ENCODE data around the gene MCM6.

DNA sequence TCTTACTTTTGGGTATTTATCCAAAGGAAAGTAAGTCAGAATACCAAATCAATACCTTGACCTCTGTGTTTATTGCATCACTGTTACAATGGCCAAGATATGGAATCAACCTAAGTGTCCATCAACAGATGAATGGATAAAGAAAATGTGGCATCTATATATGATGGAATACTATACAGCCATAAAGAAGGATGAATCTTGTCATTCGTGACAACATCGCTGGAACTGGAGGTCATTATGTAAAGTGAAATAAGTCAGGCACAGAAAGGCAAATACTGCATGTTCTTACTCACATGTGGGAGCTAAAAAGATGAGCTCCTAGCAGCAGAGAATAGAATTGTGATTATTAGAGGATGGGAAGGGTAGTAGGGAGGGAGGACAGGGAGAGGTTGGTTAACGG, 73.9 kb downstream of the MCM6 start:
- TF ChIP-seq, protein P1, sequence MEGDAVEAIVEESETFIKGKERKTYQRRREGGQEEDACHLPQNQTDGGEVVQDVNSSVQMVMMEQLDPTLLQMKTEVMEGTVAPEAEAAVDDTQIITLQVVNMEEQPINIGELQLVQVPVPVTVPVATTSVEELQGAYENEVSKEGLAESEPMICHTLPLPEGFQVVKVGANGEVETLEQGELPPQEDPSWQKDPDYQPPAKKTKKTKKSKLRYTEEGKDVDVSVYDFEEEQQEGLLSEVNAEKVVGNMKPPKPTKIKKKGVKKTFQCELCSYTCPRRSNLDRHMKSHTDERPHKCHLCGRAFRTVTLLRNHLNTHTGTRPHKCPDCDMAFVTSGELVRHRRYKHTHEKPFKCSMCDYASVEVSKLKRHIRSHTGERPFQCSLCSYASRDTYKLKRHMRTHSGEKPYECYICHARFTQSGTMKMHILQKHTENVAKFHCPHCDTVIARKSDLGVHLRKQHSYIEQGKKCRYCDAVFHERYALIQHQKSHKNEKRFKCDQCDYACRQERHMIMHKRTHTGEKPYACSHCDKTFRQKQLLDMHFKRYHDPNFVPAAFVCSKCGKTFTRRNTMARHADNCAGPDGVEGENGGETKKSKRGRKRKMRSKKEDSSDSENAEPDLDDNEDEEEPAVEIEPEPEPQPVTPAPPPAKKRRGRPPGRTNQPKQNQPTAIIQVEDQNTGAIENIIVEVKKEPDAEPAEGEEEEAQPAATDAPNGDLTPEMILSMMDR (IDR thresholded peaks at IDR 0.05): no peak
- TF ChIP-seq POLR2A (IDR thresholded peaks at IDR 0.05) (no peak), POLR2AphosphoS5 (IDR thresholded peaks at IDR 0.05) (no peak)
